GM18868 (cell line): ENCODE data around the gene CDK17.
"Not testable (repeated sequence)": the region's sequence is repeated elsewhere in the genome, so short reads cannot be mapped to it uniquely, and the experiment has no call there.

Source experiments
- ATAC-seq: cut with Tn5 transposase; IDR thresholded peaks from one replicate; pipeline ENCODE4 v1.9.1; 2021; ENCODE audit warnings: mild to moderate bottlenecking, moderate library complexity; ENCODE audit not compliant: unreplicated experiment

Gene CDK17

GRCh38 chr12:96399919-96400630, at the start of gene CDK17:
Gene CDK17, minus strand, starts transcription at chr12:96400439. Its CDS starts 65,603 bp downstream, at chr12:96334836.
- peak; percentile 44 for ATAC-seq

DNA sequence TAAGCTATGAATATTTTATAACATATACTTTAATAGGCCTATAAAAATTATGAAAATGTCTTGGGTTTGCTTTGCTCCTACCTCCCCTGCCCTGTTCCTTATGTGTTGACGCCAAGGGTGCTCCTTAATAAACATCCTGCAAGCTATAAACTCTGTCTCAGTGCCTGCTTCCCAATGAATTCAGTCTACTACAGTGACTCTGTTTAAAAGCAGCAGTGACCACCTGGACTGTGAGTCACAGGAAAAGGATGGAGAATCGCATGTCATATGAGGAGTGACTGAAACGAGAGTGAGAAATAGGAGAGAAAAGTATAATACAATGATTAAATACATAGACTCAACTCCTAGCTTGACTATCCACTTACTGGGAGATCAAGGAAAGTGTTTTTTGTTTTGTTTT, 48.1 kb upstream of the CDK17 start:
- no peak for ATAC-seq

DNA sequence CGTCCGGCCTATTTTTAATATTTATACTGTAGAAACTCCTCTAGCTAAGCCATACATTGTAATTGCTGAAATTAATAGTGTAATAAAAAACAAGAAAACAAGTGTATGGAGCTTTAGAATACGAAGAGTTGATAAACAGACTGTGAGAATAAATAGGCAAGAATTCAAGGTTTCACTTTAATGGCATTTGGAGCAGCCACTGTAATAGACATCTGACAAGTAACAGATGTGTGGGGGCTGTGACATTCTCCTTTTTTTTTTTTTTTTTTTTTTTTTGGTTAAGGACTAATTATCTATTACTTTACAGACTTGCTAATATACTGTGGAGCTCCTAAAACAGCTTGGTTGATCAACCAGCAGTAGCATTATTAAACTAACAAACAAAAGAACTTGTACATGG, 47.0 kb upstream of the CDK17 start:
- ATAC-seq: no peak

- ATAC-seq: peak; percentile 97
These were observed 45.7 kb upstream of the CDK17 start for GRCh38 chr12:96445691-96446583.

DNA sequence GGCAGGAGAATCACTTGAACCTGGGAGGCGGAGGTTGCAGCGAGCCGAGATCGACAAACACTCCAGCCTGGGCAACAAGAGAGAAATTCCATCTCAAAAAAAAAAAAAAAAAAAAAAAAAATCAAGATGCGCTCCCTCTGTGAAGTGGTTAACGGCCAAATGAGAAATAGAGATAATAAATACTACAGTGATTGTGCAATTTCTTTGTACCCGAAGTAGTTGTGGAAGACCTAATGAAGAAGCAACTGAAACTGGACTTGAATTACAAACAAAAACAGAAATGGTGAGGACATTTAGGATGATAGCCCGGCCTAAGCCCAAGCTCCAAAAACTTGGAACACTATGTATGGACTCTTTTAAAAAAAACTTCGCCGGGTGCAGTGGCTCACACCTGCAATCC, 44.2 kb upstream of the CDK17 start:
- no peak for ATAC-seq

GRCh38 chr12:96442906-96443305, 42.7 kb upstream of the CDK17 start:
- no peak for ATAC-seq

- ATAC-seq: no peak
These were observed 41.6 kb upstream of the CDK17 start for GRCh38 chr12:96441816-96442215.

DNA sequence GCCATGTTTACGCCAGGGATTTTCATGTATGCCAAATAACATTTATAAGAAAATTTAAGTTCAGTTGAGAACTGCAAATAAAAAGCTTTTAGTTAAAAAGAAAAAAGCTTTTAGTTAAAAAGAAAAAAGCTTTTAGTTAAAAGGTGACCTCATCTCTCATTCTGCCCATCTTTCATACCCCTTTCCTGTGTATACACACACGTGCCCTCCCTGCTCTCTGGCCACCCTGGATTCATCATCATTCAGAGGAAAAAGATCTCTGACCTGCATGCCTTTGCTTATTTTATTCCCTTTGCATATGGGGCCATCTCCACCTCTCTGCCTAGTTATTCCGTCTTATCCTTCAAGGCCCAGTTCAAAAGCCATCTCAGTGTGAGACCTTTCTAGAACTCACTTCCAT, 38.1 kb upstream of the CDK17 start:
- ATAC-seq: no peak

- no peak for ATAC-seq
These were observed 36.9 kb upstream of the CDK17 start for GRCh38 chr12:96437171-96437445.

DNA sequence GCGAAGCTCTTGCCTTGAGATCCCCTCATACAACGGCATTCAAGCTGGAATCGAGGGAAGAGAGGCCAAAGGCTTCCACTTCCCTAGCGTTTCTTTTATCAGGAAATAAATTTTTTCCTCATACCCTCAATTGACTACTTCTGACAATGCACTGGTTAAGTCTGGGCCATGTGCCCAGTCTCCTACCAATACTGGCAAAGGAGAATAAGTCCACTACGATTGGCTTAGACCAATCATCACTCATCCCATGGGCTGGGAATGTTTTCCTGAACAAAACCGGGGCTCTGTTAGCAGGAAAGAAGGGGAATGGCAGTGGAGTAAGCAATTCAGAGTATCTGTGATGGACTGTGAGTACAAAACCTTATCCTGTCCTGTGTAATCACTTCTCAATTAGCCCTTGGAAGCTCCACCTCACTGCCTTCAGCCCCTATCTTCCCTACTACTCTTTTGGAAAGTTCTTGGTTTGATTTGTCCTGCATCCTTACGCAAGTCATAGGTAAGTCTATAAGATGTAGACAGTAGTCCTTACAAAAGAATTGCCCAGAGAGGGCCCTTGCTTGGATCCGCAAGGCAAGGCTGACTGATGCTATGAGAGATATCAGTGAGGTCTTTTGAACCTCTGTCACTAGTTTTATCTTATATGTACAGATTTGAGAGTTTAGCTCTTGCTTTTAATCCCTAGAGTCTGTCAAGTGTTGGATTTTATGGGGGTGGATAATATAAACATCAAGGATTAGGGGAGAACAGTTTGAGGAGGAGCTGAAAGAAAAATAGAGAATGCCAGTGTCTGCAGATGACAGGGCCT, 36.3 kb upstream of the CDK17 start:
- ATAC-seq: no peak

- ATAC-seq: peak; percentile 85
These were observed 33.9 kb upstream of the CDK17 start for GRCh38 chr12:96434107-96434506.

- not testable (repeated sequence) for ATAC-seq
These were observed 32.5 kb upstream of the CDK17 start for GRCh38 chr12:96432496-96433321.

DNA sequence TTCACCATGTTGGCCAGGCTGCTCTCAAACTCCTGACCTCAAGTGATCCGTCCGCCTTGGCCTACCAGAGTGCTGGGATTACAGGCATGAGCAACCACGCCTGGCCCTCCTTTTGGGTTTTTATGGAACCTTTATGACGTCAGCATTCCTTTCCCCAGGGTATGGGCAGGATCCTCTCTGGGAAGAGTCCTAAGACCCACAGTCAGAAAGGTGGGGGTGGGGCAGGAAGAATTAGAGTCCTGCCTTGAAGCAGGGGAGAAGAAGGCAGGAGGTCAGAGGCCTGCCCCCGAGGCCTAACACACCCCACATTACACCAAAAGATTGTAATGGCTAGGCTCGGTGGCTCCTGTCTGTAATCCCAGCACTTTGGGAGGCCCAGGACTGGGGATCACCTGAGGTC, 30.8 kb upstream of the CDK17 start:
- no peak for ATAC-seq

GRCh38 chr12:96427269-96427729, 27.1 kb upstream of the CDK17 start:
- ATAC-seq: no peak

- ATAC-seq: no peak
These were observed 25.7 kb upstream of the CDK17 start for GRCh38 chr12:96425951-96426350.

DNA sequence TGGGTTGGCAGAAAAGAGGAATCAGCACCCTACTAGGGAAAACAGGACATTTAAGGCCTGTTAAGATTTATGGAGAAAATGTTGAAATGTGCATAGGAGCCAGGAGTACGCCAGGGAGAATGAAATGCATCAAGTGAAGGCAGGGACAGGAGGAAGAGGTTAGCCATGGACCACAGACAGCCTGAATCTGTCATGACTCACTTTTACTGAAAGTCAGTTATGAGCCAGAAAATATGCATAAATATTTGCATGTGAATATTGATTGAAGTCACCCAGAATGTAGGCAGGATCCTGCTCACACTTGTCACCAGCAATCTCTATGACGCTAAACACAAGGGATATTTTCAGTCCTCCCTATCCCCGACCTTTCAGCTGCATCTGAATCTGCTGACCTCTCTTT, 25.1 kb upstream of the CDK17 start:
- no peak for ATAC-seq

DNA sequence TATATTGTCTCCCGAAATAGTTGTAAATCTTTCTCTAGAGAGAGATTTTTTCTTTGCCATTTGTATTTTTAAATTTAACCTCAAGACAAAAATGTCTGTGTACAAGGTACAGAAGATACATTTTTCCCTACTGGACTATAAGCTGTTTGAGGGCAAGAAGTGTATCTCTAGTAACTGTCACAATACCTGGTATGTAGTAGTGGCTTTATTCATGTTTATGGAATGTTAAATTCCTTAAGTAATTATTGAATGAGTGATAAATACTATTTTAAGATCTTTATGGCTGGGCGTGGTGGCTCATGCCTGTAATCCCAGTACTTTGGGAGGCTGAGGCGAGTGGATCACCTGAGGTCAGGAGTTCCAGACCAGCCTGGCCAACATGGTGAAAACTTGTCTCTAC, 24.4 kb upstream of the CDK17 start:
- no peak for ATAC-seq

- ATAC-seq: no peak
These were observed 22.0 kb upstream of the CDK17 start for GRCh38 chr12:96422192-96422591.

GRCh38 chr12:96421014-96421413, 20.8 kb upstream of the CDK17 start:
- no peak for ATAC-seq

- ATAC-seq: no peak
These were observed 20.1 kb upstream of the CDK17 start for GRCh38 chr12:96420277-96420835.
